HG03469 (cell line): ENCODE data around the gene SHOC2.
A peak's percentile ranks its signal among the peaks of the same experiment; 100 is the strongest.

Experiments
- ATAC-seq: cut with Tn5 transposase; IDR thresholded peaks from one replicate; pipeline ENCODE4 v1.9.1; 2021; ENCODE audit warnings: mild to moderate bottlenecking, moderate library complexity, moderate number of reproducible peaks; ENCODE audit not compliant: unreplicated experiment

The SHOC2 gene

GRCh38 chr10:110919349-110919931, at the start of gene SHOC2:
Gene SHOC2 (plus strand): TSS chr10:110919604. CDS start chr10:110964359, 44,755 bp downstream.
- peak; percentile 2 for ATAC-seq

- ATAC-seq: no peak
Measured at GRCh38 chr10:110870823-110871297, 48.5 kb upstream of the SHOC2 start.

GRCh38 chr10:110871298-110872084, 47.9 kb upstream of the SHOC2 start, which contains the start of gene PDCD4:
Gene PDCD4 (plus strand): TSS chr10:110871928. CDS start chr10:110876028, 4,100 bp downstream.
- ATAC-seq: peak; percentile 51

GRCh38 chr10:110872145-110872983, 47.0 kb upstream of the SHOC2 start:
- no peak for ATAC-seq

- ATAC-seq: no peak
Measured at GRCh38 chr10:110872984-110873923, 46.1 kb upstream of the SHOC2 start.

GRCh38 chr10:110873951-110874350, 45.5 kb upstream of the SHOC2 start:
- no peak for ATAC-seq

GRCh38 chr10:110876000-110876399, 43.4 kb upstream of the SHOC2 start:
- ATAC-seq: no peak

GRCh38 chr10:110876788-110877187, 42.6 kb upstream of the SHOC2 start:
- no peak for ATAC-seq

- no peak for ATAC-seq
Measured at GRCh38 chr10:110880012-110880411, 39.4 kb upstream of the SHOC2 start.

- no peak for ATAC-seq
Measured at GRCh38 chr10:110881247-110881646, 38.2 kb upstream of the SHOC2 start.

- no peak for ATAC-seq
Measured at GRCh38 chr10:110881905-110882304, 37.5 kb upstream of the SHOC2 start.

- ATAC-seq: no peak
Measured at GRCh38 chr10:110883924-110884323, 35.5 kb upstream of the SHOC2 start.

- ATAC-seq: no peak
Measured at GRCh38 chr10:110885932-110886674, 33.3 kb upstream of the SHOC2 start.

- no peak for ATAC-seq
Measured at GRCh38 chr10:110887560-110887959, 31.8 kb upstream of the SHOC2 start.

GRCh38 chr10:110892602-110893288, 26.7 kb upstream of the SHOC2 start:
- no peak for ATAC-seq

GRCh38 chr10:110893559-110894179, 25.7 kb upstream of the SHOC2 start:
- peak; percentile 74 for ATAC-seq

GRCh38 chr10:110897184-110897583, 22.2 kb upstream of the SHOC2 start:
- ATAC-seq: no peak

- no peak for ATAC-seq
Measured at GRCh38 chr10:110898391-110898790, 21.0 kb upstream of the SHOC2 start.
